Activated CD8-positive, alpha-beta memory T cell treated with anti-CD3 and anti-CD28 coated beads for 4 hours (primary cell): ENCODE data around the gene NSMCE4A.
"Not testable (repeated sequence)": the region's sequence is repeated elsewhere in the genome, so short reads cannot be mapped to it uniquely, and the experiment has no call there.

Experiments used
- DNase-seq, 2 donors: peaks; one replicate each; pipeline ENCODE4 v3.0.0-alpha.2; 2020; ENCODE audit warnings: low read depth in 2 of 2

NSMCE4A gene

DNA sequence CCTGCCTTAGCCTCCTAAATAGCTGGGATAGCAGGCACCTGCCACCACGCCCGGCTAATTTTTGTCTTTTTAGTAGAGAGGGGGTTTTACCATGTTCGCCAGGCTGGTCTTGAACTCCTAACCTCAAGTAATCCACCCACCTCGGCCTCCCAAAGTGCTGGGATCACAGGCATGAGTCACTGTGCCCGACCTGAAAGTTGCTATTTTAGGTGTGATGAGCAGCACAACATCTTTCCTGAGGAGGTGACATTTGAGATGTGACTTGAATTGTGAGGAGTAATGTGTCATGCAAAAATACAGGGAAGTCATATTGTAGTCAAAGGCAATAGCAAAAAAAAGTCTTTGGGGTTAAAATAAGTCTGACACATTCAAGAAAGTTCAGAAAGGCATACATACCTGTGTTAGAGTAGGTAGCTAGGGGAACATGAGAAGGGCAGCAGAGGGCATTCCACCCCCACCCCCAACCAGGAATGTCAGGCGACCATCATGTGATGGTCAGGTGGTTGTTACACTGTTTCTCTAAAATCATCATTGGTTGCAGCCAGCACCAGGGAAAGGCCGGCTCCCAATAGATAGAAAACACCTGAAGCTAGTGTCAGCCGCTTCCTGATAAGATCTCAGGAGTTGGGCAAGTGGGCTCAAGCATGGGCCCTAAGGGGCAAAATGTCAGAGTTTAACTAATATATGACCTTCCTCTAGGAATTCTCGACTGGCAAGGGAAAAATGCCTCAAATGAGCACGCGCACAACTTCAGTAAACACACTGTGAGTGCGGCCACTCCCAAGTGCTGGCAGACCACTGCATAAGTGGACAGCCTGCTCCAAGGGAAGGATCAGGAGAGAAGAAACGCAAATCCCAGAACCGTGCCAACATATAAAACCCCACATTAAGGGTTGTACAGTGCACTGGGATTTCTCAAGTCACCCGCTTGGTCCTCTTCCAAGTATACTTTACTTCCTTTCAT is 13.6 kb upstream of the NSMCE4A start, which contains the start of gene TACC2:
Gene TACC2, plus strand, starts transcription at position 803 of the 964 bp plus-strand sequence. CDS start 32,819 bp downstream, outside the sequence.
- no peak for DNase-seq

- no peak for DNase-seq
Observed at GRCh38 chr10:121984463-121984862, 9.4 kb upstream of the NSMCE4A start.

DNA sequence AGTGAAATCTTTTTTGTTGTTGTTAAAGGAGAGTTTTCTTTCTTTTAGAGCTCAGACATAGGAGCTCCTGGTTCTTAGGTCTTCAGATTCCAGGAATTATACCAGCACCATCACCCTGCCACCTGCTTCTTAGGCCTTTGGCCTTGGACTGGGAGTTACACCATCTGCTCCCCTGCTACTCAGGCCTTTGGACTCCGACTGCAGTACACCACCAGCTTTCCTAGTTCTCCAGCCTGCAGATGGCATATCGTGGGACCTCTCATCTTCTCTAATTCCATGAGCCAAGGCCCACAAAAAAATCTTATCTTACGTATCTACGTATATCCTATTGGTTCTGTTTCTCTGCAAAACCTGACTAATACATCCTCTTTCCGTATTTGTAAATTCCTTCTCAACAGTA is 8.8 kb upstream of the NSMCE4A start:
- DNase-seq, result no peak

DNA sequence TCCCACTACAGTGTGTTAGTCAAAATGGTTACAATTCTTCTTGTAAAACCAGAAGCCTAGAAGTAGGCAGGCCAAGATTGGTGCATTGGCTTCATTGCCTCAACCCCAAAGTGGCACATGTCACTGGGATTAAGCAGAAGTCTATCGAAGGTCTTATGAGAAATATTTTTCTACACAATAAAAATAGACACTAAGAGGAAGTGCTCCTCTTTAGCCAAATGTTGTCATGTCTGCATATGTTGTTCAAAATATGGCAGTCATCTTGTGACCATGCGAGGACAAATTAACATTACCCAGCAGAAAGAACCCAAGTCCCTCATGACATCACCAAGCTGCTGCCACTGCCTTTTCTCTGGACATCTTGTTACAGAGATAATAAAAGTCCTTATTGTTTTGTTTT is 6.3 kb upstream of the NSMCE4A start:
- no peak for DNase-seq

GRCh38 chr10:121978511-121978910 is 3.5 kb upstream of the NSMCE4A start:
- no peak for DNase-seq

GRCh38 chr10:121976607-121977006 is 1.6 kb upstream of the NSMCE4A start:
- no peak for DNase-seq

DNA sequence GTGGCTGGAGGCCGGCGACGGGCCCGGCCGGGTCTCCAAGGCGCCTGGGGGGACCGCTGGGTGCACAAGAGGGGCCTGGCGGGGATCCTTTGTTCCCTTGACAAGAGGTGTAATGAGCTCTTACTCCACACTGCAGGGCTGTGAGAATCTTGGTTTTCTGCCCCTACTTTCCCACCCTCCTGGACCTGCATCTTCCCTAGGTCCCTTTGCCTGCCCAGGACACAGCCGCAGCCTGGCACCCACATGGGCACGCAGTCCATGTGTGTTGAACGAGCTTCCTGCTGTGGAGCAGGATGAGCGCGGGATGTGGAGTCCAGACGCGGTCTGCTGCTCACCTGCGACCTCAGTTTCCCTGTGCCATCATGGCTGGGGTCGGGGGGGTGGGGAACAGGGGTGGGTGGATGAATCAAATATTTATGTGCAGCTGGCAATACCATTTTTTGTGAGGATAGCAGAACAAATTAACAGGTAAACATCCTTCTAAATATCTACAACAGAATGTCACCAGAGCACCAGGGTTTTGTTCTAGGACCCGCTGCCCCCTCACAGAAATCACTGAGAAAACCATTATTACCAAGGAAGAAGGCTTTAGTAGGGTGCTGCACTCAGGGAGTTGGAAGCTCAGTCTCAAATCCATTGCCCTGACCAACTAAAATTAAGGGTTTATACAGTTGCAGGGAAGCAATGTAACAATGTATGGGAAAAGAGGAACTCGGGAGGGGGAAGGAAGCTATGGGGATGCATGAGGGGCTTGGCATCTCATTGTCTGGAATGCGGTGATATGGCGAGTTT is 474 bp upstream of the NSMCE4A start:
- no peak for DNase-seq

- DNase-seq, result no peak
Observed at GRCh38 chr10:121974019-121974534, 940 bp downstream of the NSMCE4A start.

- not testable (repeated sequence) for DNase-seq
Observed at GRCh38 chr10:121969086-121969485, 5.9 kb downstream of the NSMCE4A start.

DNA sequence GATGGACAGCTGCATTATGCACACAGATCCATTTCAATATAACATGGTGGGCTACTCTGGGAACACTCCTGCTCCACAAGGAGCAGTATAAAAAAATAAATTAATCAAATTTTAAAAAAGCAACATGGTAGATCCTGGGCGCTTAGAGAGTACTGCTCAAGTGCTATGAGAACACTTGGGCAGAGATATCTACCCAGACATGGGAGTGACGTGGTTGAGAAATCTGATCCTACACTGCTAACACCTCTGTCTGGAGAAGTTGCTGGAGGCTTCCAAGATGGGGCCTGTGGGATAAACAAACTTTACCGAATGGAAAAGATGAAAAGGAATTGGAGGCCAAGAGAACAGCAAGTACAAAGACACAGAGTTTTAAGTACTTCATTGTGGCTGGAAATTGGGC is 9.0 kb downstream of the NSMCE4A start:
- no peak for DNase-seq

- no peak for DNase-seq
Observed at GRCh38 chr10:121961456-121961855, 13.6 kb downstream of the NSMCE4A start.

DNA sequence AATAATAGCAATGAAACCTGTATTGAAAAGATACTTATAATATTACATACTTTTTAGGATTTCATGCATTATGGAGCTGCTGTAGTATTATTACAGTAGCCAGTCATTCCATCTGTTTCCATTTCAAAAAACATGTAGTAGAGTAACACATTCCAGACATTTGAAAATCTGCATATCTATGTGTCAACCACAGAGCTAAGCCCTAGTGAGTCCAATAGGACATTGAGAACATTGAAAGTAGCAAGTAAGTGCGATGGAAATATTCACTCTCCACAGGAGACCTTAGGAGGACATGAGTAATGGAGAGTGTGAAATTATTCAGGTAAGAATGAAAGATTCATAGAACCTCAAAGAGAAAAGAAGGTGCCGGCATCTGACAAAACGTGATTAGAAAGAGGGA is 15.3 kb downstream of the NSMCE4A start:
- no peak for DNase-seq

DNA sequence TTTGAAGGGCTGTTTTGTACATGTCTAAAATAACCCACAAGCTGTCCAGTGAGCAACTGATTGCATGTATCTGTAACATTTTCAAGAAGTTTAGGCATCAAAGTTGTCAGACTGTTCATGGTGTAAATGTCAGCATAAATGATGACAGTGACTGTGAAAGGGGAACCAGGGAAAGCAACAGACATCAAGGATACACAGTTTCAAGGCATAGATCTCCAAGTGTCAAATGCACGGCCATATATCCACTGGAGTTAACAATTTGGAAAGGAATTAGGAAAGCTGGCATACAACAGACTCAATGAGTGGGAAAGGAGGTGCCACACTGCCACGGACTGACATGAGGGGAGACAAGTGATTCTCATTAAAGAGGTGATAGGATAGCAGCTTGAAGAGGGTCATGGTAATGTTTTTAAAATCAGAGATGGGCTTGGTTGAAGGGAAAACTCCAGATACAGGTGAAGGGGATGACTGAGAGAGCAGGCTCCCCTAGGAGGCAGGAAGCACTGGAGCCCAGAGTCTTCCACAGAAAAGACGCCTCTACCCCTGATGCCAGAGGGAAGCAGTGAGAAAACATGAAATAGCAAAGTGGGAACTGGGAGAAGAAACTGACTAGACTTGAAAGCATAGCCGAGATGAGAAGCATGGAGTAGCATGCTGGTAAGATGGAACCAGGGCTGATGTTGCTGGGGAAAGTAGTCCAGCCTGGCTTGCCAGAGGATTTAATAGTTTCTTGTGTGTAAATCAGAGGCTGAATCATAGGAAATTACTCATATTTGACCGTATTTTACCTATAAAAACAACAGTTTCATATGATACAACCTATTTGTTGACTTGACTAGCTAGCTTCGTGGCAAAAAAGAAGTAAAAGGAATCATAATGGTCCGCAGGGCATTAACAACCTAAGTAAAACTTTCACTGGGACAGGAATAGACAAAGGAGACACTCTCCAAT is 18.6 kb downstream of the NSMCE4A start:
- DNase-seq, result no peak

DNA sequence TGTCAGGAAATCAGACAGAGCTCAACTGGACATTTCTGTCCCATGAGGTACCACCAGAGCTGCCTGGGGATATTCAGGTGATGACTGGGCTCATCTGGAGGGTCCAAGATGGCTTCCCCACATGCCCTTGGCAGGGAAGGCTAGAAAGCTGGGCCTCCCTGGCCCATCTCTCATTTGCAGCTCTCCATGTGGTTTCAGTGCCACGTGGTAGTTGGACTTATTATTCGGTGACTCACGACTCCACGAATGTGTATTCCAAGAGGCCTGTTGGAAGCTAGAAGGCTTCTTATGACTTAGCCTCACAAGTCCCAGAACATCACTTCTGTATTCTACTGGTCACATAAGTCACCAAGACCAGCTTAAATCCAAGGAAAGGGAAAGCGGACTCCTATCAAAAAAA is 22.8 kb downstream of the NSMCE4A start:
- no peak for DNase-seq

GRCh38 chr10:121949451-121949850 is 25.6 kb downstream of the NSMCE4A start:
- DNase-seq, result no peak

DNA sequence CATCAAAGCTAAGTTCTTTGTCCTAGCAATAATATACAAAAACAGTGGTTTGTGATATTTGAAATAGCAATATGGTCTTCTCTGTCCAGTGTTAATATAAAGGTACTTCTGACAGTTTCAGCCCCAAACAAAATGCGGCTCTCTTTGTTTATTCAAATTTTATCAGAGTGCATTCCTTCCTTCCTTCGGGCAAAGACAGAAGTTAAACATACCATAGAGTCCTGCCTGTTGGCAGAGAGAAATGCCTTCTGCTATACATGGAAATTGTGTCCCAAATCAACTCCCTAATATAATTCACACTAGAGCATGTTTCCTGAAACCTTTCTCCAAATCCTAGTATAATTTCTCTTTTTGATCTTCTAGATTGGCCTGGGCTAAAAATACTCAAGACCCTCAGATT is 26.0 kb downstream of the NSMCE4A start:
- no peak for DNase-seq

DNA sequence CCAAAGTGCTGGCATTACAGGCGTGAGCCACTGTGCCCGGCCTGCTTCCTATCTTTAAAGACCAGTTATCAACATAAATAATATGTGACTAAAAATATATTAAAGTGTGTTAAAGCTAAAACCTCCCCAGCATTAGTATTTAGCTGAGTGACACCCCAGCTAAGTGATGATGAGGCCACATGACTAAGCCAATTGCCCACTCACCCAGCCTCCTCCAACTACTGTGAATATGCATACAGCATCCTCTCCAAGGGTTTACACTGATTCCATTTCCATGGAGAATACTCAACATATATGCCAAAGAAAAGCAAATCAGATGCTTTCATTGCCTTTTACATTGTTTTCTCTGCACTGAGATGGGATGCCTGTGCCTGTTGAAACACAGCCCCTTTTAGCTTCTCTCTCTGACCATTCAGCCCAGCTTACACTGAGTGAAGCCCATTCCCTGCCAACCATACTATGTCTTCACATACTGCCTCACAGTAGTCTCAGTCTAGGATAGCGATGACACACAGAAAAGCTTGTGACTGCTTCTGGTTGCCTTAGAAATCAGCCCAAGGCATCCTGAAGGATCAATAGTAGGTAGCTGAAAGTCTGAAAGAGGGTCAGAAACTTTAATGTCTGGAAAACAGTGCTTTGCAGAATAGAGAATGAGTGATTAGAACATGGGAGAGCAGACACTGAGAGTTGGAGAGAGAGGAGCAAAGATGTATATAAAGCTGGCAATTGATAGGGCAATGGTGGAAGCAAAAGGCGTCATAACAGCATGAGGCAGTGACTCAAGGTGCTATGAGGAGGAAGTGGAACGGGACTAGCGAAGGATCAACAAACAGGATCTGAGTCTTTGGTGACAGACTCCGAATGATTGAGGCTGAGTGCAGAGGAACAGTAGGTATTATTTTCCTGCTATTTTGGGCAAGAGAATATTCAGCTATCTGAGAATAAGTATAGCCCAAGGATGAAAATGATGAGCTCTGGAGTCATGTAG is 27.4 kb downstream of the NSMCE4A start:
- no peak for DNase-seq

- no peak for DNase-seq
Observed at GRCh38 chr10:121942749-121943416, 32.1 kb downstream of the NSMCE4A start.

DNA sequence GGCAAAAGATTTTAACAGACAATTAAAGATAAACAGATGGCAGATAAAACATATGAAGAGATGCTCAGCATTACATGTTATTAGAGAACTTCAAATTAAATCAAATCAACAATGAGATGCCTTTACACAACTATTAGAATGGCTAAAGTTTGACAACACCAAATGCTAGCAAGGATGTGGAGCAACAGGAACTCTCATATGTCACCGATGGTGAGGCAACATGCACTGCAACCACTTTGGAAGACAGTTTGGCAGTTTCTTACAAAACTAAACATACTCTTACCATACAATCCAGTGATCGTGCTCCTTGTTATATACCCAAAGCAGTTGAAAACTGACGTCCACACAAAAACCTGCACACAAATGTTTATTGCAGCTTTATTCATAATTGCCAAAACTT is 33.5 kb downstream of the NSMCE4A start:
- DNase-seq, result no peak

DNA sequence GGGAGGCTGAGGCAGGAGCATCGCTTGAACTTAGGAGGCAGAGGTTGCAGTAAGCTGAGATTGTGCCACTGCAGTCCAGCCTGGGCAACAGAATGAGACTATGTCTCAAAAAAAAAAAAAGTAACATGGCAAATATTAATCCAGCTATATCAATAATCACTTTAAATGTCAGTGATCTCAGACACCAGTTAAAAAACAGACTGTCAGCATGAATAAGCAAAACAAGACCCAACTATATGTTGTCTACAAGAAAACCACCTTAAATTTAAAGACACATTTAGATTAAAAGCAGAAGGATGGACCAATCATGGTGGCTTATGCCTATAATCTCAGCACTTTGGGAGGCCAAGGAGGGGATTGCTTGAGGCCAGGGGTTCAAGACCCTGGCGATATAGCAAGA is 38.7 kb downstream of the NSMCE4A start:
- DNase-seq, result no peak
